GM23338 (cell line): ENCODE data around the gene SCN4A. TPM values are rescaled to one million over a fixed set of nuclear protein-coding genes. Genes with fewer than 3 reads are reported as not detected.

Source experiments
- ATAC-seq: fragments of 200-7000 bp; cut with Tn5 transposase; 3 replicates; pipeline ENCODE4 v1.9.1; 2020
- DNase-seq: peaks from one replicate; pipeline ENCODE4 v3.0.0-alpha.2; 2015; ENCODE audit warnings: low spot score
- H2AFZ ChIP-seq: fragments of 200-600 bp; sonication (generic); 2 replicates; pipeline ENCODE4 v1.8.0; 2016; ENCODE audit warnings: antibody characterized with exemption, mild to moderate bottlenecking, moderate library complexity
- H3F3A ChIP-seq: fragments of 200-600 bp; sonication (generic); replicated peaks from 2 replicates; pipeline ENCODE4 v1.8.0; 2017; ENCODE audit warnings: antibody characterized with exemption, mixed run types, low read depth
- H3K27ac ChIP-seq: fragments of 200-600 bp; sonication (generic); 2 replicates; pipeline ENCODE4 v1.6.1; 2016; ENCODE audit warnings: low read depth
- H3K27me3 ChIP-seq: fragments of 200-600 bp; sonication (generic); 2 replicates; pipeline ENCODE4 v1.8.0; 2016; ENCODE audit warnings: mild to moderate bottlenecking, mixed run types, moderate library complexity; ENCODE audit not compliant: insufficient read depth
- H3K36me3 ChIP-seq: fragments of 200-600 bp; sonication (generic); 2 replicates; pipeline ENCODE4 v1.8.0; 2016; ENCODE audit warnings: mild to moderate bottlenecking; ENCODE audit not compliant: insufficient read depth
- H3K4me1 ChIP-seq: fragments of 200-600 bp; sonication (generic); 2 replicates; pipeline ENCODE4 v1.8.0; 2016; ENCODE audit warnings: mild to moderate bottlenecking, moderate library complexity; ENCODE audit not compliant: insufficient read depth
- H3K4me2 ChIP-seq: fragments of 200-600 bp; sonication (generic); 2 replicates; pipeline ENCODE4 v1.7.1; 2017; ENCODE audit warnings: mixed run types
- H3K4me3 ChIP-seq: fragments of 200-600 bp; sonication (generic); 2 replicates; pipeline ENCODE4 v1.6.1; 2016; ENCODE audit warnings: mixed run types
- H3K79me2 ChIP-seq: fragments of 200-600 bp; sonication (generic); replicated peaks from 2 replicates; pipeline ENCODE4 v1.8.0; 2017; ENCODE audit warnings: mild to moderate bottlenecking; ENCODE audit not compliant: insufficient read depth
- H3K9me2 ChIP-seq: fragments of 200-600 bp; sonication (generic); 2 replicates; pipeline ENCODE4 v1.8.0; 2017; ENCODE audit not compliant: insufficient read depth
- H4K20me1 ChIP-seq: fragments of 200-600 bp; sonication (generic); replicated peaks from 2 replicates; pipeline ENCODE4 v1.8.0; 2017; ENCODE audit warnings: mild to moderate bottlenecking; ENCODE audit not compliant: insufficient read depth
- H3K27ac Mint-ChIP-seq: 2 replicates; pipeline ENCODE4 v1.8.0; 2020; ENCODE audit warnings: inconsistent platforms, mild to moderate bottlenecking, moderate library complexity, mixed read lengths
- H3K27me3 Mint-ChIP-seq: 3 replicates; pipeline ENCODE4 v1.8.0; 2022; ENCODE audit warnings: low read depth, mild to moderate bottlenecking, moderate library complexity, mixed read lengths, inconsistent platforms; ENCODE audit not compliant: insufficient read depth, poor library complexity
- H3K36me3 Mint-ChIP-seq: 3 replicates; pipeline ENCODE4 v1.8.0; 2021; ENCODE audit warnings: low read depth, mild to moderate bottlenecking, inconsistent platforms, moderate library complexity, mixed read lengths
- H3K4me1 Mint-ChIP-seq: 3 replicates; pipeline ENCODE4 v1.8.0; 2020; ENCODE audit warnings: mild to moderate bottlenecking, inconsistent platforms, mixed read lengths
- H3K4me3 Mint-ChIP-seq: 3 replicates; pipeline ENCODE4 v1.8.0; 2021; ENCODE audit warnings: moderate library complexity, mild to moderate bottlenecking, inconsistent platforms, mixed read lengths
- H3K9me3 Mint-ChIP-seq: 3 replicates; pipeline ENCODE4 v1.8.0; 2020; ENCODE audit warnings: moderate library complexity, mild to moderate bottlenecking, inconsistent platforms, mixed read lengths
- CREB1 ChIP-seq: fragments of 250-450 bp; sonication (Bioruptor Pico); IDR thresholded peaks from 2 replicates; pipeline ENCODE4 v1.5.0; 2020; ENCODE audit warnings: low read depth, mild to moderate bottlenecking, moderate library complexity
- EZH2 ChIP-seq: fragments of 200-600 bp; sonication (generic); IDR thresholded peaks from one replicate; pipeline ENCODE4 v1.8.0; 2017; ENCODE audit warnings: antibody characterized with exemption, mild to moderate bottlenecking, low read depth; ENCODE audit not compliant: unreplicated experiment
- EZH2phosphoT487 ChIP-seq: fragments of 200-600 bp; sonication (generic); IDR thresholded peaks from one replicate; pipeline ENCODE4 v1.8.1; 2018; ENCODE audit warnings: antibody characterized with exemption; ENCODE audit not compliant: unreplicated experiment
- JUNB ChIP-seq: IDR thresholded peaks from one replicate; pipeline ENCODE4 v1.6.1; 2016; ENCODE audit warnings: antibody characterized with exemption; ENCODE audit not compliant: unreplicated experiment
- NANOG ChIP-seq: IDR thresholded peaks from 2 replicates; pipeline ENCODE4 v1.6.1; 2016; ENCODE audit warnings: antibody characterized with exemption, borderline replicate concordance
- POLR2AphosphoS5 ChIP-seq: IDR thresholded peaks from 2 replicates; pipeline ENCODE4 v1.6.1; 2016; ENCODE audit warnings: antibody characterized with exemption, low read depth
- STAT1 ChIP-seq: IDR thresholded peaks from one replicate; pipeline ENCODE4 v1.6.1; 2016; ENCODE audit warnings: antibody characterized with exemption; ENCODE audit not compliant: unreplicated experiment
- ZNF114 ChIP-seq: fragments of 250-450 bp; sonication (Bioruptor Pico); IDR thresholded peaks from 2 replicates; pipeline ENCODE4 v1.5.0; 2020; ENCODE audit warnings: mild to moderate bottlenecking, moderate library complexity
- ZNF331 ChIP-seq: fragments of 250-450 bp; sonication (Bioruptor Pico); IDR thresholded peaks from 2 replicates; pipeline ENCODE4 v1.5.0; 2020; ENCODE audit warnings: low read depth, mild to moderate bottlenecking, moderate library complexity
- polyA plus RNA-seq: library from polyadenylated mRNA; unstranded; fragments of >200 nt; fragmentation: Nextera tagmentation; extraction: Ambion mirVana; gene quantifications from 2 replicates; pipeline ENCODE4 v1.2.1, GENCODE V29; 2016
- total RNA-seq: library from RNA; depleted of rRNA; stranded (reverse); fragments of >200 nt; shearing (Covaris generic); gene quantifications from 2 replicates; pipeline ENCODE4 v1.2.3, GENCODE V29; 2014
- TF ChIP-seq, protein P1 (sequence below): fragments of 250-450 bp; sonication (Bioruptor Pico); IDR thresholded peaks from 2 replicates; pipeline ENCODE4 v1.5.0; 2020; ENCODE audit warnings: mild to moderate bottlenecking, moderate library complexity
- TF ChIP-seq, protein P2 (sequence below): IDR thresholded peaks from 2 replicates; pipeline ENCODE4 v1.6.1; 2016; ENCODE audit warnings: antibody characterized with exemption
- TF ChIP-seq, protein P3 (sequence below), 2 experiments: fragments of 200-600 bp in 1 of 2; sonication (generic) in 1 of 2; conservative IDR thresholded peaks; 2 replicates each; pipeline versions ENCODE4 v1.5.1 to v1.6.1; 2016 to 2017; ENCODE audit warnings: antibody characterized with exemption in 2 of 2, low read depth in 2 of 2, mild to moderate bottlenecking in 2 of 2, moderate library complexity in 1 of 2
- TF ChIP-seq, protein P4 (sequence below): IDR thresholded peaks from one replicate; pipeline ENCODE4 v1.6.1; 2018; ENCODE audit warnings: antibody characterized with exemption; ENCODE audit not compliant: unreplicated experiment

SCN4A gene
- total and polyA plus RNA-seq, 2 experiments from 2014 or later = 2.3 to 7.9 TPM

DNA sequence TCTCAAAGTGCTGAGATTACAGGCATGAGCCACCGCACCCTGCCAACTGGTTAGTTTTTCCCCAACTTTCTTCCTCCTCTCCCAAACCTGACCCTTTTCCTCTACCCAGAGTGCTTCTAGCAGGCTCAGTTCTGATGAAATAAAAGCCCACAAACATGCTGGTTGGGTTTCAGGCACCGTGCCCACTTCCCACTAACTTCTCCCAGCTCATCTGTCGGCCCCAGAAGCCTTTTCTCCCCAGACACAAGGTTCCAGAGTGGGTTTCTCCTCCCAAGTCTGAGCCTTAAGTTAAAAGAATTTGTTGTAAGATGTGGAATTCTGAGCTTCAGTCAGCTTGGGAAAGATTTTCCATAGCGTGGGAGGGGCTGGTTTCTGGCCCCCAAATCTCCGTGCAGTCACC is 11.5 kb upstream of the SCN4A start:
- H3K27ac ChIP-seq = no peak overlapping the region
- no peak for ATAC-seq
- no peak overlapping the region for H2AFZ ChIP-seq

More for the DNA sequence above, 11.5 kb upstream of the SCN4A start:
- peaks cover 6% of the 10 kb centered on the region for H3K27me3 Mint-ChIP-seq
- H3K27ac Mint-ChIP-seq = no peak overlapping the region
- Histone ChIP-seq H3K9me2 (no peaks in the 10 kb centered on the region), H3K27me3 (no peaks in the 10 kb centered on the region), H3K4me2 (no peak overlapping the region), H3K79me2 (no peaks in the 10 kb centered on the region), H3K4me3 (no peak overlapping the region), H4K20me1 (no peaks in the 10 kb centered on the region), H3K36me3 (no peaks in the 10 kb centered on the region), H3K4me1 (0 out of 2 replicates have a peak, but pooled peaks cover 5% of the 10 kb centered on the region), H3F3A (no peaks in the 10 kb centered on the region)
- peaks cover 9% of the 10 kb centered on the region for H3K4me1 Mint-ChIP-seq
- peaks cover 11% of the 10 kb centered on the region; the same call in 1 of the 3 replicates for H3K36me3 Mint-ChIP-seq
- H3K9me3 Mint-ChIP-seq = peaks cover 20% of the 10 kb centered on the region
- no peak for TF ChIP-seq JUNB
- TF ChIP-seq, protein P1, sequence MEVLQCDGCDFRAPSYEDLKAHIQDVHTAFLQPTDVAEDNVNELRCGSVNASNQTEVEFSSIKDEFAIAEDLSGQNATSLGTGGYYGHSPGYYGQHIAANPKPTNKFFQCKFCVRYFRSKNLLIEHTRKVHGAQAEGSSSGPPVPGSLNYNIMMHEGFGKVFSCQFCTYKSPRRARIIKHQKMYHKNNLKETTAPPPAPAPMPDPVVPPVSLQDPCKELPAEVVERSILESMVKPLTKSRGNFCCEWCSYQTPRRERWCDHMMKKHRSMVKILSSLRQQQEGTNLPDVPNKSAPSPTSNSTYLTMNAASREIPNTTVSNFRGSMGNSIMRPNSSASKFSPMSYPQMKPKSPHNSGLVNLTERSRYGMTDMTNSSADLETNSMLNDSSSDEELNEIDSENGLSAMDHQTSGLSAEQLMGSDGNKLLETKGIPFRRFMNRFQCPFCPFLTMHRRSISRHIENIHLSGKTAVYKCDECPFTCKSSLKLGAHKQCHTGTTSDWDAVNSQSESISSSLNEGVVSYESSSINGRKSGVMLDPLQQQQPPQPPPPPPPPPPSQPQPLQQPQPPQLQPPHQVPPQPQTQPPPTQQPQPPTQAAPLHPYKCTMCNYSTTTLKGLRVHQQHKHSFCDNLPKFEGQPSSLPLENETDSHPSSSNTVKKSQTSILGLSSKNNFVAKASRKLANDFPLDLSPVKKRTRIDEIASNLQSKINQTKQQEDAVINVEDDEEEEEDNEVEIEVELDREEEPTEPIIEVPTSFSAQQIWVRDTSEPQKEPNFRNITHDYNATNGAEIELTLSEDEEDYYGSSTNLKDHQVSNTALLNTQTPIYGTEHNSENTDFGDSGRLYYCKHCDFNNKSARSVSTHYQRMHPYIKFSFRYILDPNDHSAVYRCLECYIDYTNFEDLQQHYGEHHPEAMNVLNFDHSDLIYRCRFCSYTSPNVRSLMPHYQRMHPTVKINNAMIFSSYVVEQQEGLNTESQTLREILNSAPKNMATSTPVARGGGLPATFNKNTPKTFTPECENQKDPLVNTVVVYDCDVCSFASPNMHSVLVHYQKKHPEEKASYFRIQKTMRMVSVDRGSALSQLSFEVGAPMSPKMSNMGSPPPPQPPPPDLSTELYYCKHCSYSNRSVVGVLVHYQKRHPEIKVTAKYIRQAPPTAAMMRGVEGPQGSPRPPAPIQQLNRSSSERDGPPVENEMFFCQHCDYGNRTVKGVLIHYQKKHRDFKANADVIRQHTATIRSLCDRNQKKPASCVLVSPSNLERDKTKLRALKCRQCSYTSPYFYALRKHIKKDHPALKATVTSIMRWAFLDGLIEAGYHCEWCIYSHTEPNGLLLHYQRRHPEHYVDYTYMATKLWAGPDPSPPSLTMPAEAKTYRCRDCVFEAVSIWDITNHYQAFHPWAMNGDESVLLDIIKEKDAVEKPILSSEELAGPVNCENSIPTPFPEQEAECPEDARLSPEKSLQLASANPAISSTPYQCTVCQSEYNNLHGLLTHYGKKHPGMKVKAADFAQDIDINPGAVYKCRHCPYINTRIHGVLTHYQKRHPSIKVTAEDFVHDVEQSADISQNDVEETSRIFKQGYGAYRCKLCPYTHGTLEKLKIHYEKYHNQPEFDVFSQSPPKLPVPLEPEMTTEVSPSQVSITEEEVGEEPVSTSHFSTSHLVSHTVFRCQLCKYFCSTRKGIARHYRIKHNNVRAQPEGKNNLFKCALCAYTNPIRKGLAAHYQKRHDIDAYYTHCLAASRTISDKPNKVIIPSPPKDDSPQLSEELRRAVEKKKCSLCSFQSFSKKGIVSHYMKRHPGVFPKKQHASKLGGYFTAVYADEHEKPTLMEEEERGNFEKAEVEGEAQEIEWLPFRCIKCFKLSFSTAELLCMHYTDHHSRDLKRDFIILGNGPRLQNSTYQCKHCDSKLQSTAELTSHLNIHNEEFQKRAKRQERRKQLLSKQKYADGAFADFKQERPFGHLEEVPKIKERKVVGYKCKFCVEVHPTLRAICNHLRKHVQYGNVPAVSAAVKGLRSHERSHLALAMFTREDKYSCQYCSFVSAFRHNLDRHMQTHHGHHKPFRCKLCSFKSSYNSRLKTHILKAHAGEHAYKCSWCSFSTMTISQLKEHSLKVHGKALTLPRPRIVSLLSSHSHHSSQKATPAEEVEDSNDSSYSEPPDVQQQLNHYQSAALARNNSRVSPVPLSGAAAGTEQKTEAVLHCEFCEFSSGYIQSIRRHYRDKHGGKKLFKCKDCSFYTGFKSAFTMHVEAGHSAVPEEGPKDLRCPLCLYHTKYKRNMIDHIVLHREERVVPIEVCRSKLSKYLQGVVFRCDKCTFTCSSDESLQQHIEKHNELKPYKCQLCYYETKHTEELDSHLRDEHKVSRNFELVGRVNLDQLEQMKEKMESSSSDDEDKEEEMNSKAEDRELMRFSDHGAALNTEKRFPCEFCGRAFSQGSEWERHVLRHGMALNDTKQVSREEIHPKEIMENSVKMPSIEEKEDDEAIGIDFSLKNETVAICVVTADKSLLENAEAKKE (CRISPR knock-in tag) = no peak
- TF ChIP-seq EZH2phosphoT487 = no peak
- TF ChIP-seq, protein P2, sequence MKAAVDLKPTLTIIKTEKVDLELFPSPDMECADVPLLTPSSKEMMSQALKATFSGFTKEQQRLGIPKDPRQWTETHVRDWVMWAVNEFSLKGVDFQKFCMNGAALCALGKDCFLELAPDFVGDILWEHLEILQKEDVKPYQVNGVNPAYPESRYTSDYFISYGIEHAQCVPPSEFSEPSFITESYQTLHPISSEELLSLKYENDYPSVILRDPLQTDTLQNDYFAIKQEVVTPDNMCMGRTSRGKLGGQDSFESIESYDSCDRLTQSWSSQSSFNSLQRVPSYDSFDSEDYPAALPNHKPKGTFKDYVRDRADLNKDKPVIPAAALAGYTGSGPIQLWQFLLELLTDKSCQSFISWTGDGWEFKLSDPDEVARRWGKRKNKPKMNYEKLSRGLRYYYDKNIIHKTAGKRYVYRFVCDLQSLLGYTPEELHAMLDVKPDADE = no peak
- no peak for TF ChIP-seq EZH2
- no peak for TF ChIP-seq ZNF331 (CRISPR knock-in tag)
- TF ChIP-seq STAT1 = no peak
- TF ChIP-seq POLR2AphosphoS5 = no peak
- TF ChIP-seq NANOG = no peak
- TF ChIP-seq, protein P3, sequence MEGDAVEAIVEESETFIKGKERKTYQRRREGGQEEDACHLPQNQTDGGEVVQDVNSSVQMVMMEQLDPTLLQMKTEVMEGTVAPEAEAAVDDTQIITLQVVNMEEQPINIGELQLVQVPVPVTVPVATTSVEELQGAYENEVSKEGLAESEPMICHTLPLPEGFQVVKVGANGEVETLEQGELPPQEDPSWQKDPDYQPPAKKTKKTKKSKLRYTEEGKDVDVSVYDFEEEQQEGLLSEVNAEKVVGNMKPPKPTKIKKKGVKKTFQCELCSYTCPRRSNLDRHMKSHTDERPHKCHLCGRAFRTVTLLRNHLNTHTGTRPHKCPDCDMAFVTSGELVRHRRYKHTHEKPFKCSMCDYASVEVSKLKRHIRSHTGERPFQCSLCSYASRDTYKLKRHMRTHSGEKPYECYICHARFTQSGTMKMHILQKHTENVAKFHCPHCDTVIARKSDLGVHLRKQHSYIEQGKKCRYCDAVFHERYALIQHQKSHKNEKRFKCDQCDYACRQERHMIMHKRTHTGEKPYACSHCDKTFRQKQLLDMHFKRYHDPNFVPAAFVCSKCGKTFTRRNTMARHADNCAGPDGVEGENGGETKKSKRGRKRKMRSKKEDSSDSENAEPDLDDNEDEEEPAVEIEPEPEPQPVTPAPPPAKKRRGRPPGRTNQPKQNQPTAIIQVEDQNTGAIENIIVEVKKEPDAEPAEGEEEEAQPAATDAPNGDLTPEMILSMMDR (conservative IDR thresholded peaks at IDR 0.05; ENCODE audit: low read depth in 2 of 2) = no peak
- no peak for TF ChIP-seq ZNF114 (CRISPR knock-in tag)
- TF ChIP-seq CREB1 (CRISPR knock-in tag) = no peak
- TF ChIP-seq, protein P4, sequence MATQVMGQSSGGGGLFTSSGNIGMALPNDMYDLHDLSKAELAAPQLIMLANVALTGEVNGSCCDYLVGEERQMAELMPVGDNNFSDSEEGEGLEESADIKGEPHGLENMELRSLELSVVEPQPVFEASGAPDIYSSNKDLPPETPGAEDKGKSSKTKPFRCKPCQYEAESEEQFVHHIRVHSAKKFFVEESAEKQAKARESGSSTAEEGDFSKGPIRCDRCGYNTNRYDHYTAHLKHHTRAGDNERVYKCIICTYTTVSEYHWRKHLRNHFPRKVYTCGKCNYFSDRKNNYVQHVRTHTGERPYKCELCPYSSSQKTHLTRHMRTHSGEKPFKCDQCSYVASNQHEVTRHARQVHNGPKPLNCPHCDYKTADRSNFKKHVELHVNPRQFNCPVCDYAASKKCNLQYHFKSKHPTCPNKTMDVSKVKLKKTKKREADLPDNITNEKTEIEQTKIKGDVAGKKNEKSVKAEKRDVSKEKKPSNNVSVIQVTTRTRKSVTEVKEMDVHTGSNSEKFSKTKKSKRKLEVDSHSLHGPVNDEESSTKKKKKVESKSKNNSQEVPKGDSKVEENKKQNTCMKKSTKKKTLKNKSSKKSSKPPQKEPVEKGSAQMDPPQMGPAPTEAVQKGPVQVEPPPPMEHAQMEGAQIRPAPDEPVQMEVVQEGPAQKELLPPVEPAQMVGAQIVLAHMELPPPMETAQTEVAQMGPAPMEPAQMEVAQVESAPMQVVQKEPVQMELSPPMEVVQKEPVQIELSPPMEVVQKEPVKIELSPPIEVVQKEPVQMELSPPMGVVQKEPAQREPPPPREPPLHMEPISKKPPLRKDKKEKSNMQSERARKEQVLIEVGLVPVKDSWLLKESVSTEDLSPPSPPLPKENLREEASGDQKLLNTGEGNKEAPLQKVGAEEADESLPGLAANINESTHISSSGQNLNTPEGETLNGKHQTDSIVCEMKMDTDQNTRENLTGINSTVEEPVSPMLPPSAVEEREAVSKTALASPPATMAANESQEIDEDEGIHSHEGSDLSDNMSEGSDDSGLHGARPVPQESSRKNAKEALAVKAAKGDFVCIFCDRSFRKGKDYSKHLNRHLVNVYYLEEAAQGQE = no peak
- no peak for DNase-seq
- H3K4me3 Mint-ChIP-seq = no peak overlapping the region
